Dedifferentiated amniotic fluid mesenchymal stem cell (primary cell): ENCODE results near the gene PROC.
"Not testable (repeated sequence)": the region's sequence is repeated elsewhere in the genome, so short reads cannot be mapped to it uniquely, and the experiment has no call there.

ENCODE experiments used
- DNase-seq: peaks from one replicate; pipeline ENCODE4 v3.0.0-alpha.2; 2016; ENCODE audit errors: extremely low spot score

Gene PROC

DNA sequence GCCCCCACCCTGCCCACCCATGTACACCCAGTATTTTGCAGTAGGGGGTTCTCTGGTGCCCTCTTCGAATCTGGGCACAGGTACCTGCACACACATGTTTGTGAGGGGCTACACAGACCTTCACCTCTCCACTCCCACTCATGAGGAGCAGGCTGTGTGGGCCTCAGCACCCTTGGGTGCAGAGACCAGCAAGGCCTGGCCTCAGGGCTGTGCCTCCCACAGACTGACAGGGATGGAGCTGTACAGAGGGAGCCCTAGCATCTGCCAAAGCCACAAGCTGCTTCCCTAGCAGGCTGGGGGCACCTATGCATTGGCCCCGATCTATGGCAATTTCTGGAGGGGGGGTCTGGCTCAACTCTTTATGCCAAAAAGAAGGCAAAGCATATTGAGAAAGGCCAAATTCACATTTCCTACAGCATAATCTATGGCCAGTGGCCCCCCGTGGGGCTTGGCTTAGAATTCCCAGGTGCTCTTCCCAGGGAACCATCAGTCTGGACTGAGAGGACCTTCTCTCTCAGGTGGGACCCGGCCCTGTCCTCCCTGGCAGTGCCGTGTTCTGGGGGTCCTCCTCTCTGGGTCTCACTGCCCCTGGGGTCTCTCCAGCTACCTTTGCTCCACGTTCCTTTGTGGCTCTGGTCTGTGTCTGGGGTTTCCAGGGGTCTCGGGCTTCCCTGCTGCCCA, 9.3 kb downstream of the PROC start:
- DNase-seq = no peak

DNA sequence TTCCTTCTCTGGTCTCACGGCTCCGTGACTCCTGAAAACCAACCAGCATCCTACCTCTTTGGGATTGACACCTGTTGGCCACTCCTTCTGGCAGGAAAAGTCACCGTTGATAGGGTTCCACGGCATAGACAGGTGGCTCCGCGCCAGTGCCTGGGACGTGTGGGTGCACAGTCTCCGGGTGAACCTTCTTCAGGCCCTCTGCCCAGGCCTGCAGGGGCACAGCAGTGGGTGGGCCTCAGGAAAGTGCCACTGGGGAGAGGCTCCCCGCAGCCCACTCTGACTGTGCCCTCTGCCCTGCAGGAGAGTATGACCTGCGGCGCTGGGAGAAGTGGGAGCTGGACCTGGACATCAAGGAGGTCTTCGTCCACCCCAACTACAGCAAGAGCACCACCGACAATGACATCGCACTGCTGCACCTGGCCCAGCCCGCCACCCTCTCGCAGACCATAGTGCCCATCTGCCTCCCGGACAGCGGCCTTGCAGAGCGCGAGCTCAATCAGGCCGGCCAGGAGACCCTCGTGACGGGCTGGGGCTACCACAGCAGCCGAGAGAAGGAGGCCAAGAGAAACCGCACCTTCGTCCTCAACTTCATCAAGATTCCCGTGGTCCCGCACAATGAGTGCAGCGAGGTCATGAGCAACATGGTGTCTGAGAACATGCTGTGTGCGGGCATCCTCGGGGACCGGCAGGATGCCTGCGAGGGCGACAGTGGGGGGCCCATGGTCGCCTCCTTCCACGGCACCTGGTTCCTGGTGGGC, 10.0 kb downstream of the PROC start:
- no peak for DNase-seq

DNA sequence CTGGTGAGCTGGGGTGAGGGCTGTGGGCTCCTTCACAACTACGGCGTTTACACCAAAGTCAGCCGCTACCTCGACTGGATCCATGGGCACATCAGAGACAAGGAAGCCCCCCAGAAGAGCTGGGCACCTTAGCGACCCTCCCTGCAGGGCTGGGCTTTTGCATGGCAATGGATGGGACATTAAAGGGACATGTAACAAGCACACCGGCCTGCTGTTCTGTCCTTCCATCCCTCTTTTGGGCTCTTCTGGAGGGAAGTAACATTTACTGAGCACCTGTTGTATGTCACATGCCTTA, 10.5 kb downstream of the PROC start:
- DNase-seq = no peak

DNA sequence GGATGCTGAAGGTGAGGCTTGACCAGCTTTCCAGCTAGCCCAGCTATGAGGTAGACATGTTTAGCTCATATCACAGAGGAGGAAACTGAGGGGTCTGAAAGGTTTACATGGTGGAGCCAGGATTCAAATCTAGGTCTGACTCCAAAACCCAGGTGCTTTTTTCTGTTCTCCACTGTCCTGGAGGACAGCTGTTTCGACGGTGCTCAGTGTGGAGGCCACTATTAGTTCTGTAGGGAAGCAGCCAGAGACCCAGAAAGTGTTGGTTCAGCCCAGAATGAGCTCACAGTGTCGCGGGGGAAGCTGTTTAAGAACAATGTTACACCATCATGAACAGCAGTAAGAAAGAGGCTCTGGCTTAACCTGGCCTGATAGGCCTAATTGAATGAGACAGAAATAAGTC, 11.1 kb downstream of the PROC start:
- no peak for DNase-seq

- DNase-seq = no peak
Measured at GRCh38 chr2:127429844-127430425, 11.7 kb downstream of the PROC start.

GRCh38 chr2:127431408-127432023, 13.3 kb downstream of the PROC start:
- no peak for DNase-seq

DNA sequence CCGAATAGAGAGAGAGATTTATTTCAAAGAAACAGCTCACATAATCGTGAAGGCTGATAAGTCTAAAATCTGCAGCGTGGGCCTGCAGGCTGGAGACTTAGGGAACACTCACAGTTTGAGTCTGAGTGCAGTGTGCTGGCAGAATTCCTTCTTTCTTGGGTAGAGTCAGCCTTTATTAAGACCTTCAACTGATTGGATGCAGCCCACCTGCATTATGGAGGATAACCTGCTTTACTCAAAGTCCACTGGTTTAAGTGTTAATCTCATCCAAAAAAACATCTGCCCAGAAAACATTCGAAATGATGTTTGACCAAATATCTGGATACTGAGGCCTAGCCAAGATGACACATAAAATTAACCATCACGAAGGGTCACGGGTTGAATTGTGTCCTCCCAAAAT, 16.3 kb downstream of the PROC start:
- no peak for DNase-seq

GRCh38 chr2:127437056-127437455, 18.8 kb downstream of the PROC start:
- no peak for DNase-seq

GRCh38 chr2:127437781-127438726, 19.8 kb downstream of the PROC start:
- no peak for DNase-seq

DNA sequence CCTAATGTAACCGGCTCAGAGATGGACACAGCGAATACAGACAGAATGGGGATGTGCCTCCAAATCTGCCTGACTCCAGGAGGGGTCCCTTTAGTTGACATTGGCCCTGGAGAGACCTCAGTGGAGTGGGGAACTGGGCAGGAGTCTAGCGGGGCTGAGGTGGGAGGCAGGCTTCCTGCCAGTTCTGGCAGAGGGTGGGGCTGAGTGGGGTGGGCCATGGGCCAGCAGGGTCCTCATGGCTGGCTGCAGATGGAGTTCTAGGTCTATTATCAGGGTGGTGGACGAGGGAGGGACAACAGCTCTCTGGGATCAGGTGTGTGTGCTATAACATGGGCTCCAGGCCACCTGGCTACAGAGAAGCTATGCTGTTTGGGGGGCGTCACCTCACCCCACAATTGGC, 21.1 kb downstream of the PROC start:
- DNase-seq = no peak

DNA sequence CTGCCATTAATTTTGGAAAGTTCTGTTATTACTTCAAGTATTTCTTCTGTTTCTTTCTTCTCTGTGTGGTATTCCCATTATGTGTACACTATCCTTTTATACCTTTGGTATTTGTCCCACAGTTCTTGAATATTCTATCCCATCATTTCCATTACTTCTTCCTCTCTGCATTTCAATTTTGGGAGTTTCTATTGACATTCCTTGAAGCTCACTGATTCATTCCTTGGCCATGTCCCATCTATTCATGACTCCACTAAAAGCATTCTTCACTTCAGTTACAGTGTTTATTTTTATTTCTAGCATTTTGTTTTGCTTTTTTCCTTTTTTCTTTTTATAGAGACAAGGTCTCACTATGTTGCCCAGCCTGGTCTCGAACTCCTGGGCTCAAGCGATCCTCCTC, 30.3 kb downstream of the PROC start:
- DNase-seq = peak; percentile 60

GRCh38 chr2:127449414-127449813, 31.2 kb downstream of the PROC start:
- no peak for DNase-seq

DNA sequence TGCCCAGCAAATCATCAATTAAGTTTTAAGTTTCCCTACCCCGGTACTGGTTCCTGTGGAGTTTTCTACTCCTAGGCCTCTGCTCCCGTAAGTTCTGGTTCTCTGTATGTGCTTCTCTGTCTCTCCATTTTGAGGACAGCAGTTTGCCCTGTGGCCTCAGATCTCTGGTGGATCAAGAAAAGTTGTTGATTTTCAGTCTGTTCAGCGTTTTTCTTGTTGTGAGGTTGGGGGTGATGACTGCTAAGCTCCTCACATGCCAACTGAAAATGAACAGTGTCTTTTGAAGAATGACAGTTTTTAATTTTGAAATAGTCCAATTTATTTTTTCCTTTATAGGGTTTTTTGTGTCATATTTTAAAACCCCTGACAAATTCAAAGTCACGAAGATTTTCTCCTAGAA, 31.7 kb downstream of the PROC start:
- DNase-seq = no peak

DNA sequence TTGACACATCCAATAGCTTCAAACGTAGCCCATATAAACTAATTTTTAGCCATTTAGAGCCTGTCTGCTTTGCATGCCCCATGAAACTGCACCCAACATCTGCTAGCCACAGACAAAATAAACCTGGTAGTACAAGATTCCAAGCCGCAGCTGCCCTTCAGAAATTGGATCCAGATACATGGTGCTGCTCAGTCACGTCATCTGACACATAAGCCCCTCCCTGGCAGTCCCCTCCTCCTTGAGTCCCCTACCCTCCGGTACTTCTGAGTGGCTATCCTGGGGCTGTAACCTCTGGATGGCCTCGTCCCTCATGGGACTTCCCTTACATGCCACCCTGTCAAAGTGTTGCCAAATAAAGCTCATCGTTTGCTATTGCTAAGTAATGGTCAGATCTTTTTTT, 33.8 kb downstream of the PROC start:
- no peak for DNase-seq

DNA sequence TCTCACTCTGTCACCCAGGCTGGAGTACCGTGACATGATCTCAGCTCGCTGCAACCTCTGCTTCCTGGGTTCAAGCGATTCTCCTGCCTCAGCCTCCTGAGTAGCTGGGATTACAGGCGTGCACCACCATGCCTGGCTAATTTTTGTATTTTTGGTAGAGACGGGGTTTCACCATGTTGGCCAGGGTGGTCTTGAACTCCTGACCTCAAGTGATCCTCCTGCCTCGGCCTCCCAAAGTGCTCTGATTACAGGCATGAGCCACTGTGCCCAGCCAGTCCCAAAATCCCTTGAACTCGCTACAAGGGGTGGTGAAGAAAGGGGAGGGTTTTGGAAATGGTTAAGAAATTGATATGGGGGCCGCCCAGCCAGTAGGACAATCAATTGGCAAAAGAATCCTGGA, 34.2 kb downstream of the PROC start:
- not testable (repeated sequence) for DNase-seq

DNA sequence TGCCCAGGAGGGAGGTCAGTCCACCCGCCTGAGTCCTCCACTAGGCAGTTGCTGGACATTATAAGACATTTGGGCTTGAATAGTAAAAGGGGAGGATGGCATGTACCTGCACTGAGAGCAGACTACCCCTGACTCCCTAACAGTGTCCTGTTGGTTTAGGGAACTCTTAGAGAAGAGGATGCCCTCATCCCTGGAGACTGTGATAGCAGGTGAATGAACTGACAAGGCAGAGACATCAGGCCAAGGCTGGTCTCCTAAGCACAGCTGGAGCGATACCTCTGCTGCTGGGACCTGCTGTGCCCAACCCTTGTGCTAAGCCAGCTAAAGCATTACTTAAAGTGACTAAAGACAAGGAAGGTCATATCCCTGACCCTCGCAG, 34.8 kb downstream of the PROC start:
- no peak for DNase-seq

DNA sequence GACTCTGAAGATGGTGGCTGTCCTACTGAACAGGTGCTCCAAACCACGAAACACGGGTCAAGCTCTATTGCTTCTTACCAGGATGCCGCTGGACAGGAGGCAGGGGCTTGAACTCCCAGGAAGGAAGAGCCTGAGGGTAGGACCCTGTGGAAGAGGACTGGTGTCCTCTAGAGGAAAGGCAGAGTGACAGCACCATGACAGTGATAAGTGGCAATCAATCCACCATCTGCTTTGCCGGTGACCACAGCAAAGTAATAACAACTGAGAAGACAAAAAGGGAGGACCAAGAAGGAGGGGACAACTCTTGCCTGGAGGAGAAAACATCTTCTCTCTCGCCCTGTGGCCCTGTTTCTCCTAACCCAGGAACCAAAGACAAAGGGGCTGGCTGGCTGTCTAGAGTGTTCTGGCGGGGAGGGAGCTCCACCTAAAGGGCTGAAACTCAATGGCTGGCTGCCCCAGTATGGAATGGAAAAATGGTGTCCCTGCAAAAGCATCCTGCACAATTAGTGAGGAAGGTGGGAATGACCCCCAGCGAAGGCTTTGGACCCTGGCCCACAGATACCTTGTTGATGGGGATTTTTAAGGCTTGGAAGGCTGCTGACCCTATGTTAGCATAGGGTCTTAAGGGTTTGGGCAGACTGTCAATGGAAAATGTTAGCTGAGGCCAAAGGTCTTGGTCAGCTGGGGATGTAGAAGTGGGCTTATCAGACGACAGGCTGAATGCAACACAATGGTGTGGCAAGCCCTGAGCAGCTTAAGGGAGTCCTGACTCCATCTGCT, 35.4 kb downstream of the PROC start:
- DNase-seq = no peak

GRCh38 chr2:127454595-127455565, 36.7 kb downstream of the PROC start:
- no peak for DNase-seq

DNA sequence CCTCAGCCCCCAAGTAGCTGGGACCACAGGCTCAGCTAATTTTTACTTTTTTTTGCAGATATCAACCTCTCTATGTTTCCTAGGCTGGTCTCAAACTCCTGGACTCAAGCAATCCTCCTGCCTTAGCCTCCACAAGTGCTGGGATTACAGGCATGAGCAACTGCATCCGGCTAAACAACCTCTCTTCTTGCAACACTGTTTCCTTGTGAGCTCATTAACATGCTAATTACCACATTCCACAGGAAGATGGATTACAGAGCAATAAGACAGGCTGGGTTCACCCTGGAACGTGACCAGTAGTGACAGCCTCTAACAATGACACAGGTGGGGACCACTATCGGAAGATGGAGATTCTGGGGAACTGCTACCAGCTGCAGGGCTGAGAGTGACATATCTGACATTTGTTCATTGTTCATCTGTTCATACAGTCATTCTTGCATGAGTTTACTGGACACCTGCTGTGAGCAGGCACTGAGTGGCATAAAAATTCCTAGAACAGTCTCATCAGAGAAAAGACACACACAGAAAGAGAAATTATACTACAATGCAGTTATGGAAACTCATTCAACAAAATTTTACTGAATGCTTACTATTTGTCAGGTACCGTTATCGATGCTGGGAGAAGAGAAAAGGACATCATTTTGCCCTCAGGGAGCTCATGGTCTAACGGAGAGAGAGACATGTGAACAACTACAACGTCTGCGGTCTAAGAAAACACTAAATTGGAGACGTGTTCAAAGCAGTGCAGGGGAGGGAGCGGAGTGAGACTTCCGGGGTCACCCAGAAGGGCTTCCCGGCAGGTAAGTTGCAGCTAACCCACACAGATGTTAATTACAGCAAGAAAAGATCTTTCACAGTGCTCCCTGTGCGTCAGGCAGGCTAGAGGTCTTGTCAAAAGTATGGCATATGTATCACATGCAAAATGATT, 37.6 kb downstream of the PROC start:
- DNase-seq = no peak
